DMS153 treated with DMSO at 0.1 percent for 48 hours (cell line): ENCODE results near the gene KIAA0825.

ENCODE experiments used
- DNase-seq: peaks from one replicate; lab custom pipeline; 2025; ENCODE audit not compliant: unreplicated experiment; lab: John Stamatoyannopoulos, UW

KIAA0825 gene

DNA sequence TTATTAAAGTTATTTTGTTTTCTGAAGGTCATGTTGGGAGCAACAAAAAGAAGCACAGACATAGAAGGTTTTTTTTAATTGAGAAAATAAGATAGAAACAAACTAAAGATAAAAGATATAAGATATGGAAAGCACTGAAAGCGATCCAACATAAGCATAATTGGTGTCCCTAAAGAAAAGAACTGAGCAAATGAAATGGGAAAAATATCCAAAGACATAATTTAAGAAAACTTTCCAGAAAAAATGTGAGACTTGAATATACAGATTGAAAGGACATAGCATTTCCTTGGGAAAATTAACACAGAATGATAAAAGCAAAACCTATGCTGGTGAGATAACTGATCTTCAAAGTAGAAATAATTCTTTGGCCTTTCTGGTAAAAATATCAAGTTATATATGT, 289.3 kb downstream of the KIAA0825 start:
- no peak for DNase-seq

DNA sequence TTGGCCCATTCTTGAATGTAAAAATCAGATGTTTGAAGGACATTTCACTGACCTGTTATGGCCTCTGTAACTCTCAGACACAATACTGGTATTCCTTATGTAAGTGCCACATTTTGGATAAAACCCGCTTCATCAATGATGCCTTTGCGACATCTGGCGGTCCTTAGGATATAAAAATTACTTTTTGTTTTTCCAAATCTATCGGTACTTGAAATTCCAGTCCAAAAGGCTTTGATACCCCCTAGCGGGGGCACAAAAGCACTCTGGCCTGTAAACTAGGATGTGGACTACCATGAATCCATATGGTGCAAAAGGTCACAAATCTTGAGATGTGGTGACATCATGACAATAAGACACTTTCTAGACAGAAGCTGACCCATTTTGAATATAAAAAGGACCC, 291.8 kb downstream of the KIAA0825 start:
- no peak for DNase-seq

DNA sequence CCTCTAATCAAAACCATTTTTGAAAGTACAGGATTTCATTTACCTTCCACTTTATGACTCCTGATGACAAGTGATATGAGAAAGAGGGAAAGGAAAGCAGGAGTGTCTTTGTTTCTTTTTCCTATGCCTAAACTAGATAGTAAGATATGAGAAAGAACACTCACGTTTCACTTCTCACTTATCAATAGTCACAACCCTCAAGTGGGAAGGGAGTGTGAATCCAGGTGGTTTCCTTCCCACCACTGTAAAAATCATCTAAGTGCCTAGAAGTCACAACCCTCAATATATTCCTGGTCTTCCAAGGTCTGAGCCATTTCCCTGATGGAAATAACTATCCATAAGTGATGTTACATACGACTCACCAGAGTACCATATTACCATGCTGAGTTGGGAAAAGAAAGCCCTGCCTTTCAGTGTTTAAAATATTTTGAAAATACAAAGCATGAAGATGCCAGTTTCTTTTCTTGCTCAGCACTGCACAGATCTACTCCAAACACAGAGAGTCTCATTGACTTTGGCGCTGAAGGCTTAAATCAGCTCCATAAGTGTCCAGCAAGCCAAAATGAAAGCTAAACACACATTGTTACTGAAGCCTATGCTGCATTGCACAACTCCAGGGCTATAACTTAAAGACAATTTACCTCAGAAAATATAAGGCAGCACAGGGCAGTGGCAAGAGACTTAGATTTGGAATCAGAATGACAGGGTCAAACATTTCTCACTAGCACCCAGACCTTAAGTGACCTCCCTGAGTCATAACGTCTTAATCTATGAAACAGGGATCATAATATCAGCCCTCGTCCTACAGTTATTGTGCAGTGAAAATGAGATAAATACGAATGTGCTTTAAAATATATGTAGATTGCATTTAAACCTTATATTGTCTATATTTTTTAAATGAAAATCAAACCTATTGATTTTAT, 301.2 kb downstream of the KIAA0825 start:
- no peak for DNase-seq

DNA sequence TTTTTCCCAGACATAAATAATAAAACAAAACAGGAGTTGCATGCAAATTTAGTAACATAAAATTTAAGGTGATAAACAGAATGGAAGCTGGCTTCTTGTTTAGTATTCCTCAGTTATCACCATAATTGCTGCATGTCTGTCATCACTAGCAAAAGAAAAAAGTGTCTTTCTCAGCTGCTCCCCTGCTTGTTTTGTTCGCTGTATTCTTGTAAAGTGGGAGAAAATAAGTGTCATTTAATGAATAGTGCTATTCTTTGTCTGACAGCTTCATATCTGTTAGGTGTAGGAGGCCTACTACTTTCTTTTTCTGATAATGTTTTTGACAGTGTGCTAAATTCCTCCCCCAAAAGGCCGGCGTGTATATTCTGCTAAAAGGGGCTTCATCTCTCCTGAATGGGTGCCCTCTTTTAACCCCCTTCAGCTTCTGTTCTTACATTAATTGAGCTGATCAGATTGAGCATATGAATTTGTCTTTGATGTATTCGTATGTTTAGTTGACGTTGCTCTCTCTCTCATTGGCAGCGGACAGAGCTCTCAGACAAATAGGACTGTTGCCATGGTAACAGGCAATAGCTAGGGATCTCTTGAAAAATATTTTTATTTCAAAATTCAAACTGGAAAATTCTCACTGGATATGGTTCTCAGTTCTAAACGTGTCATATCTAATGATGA, 303.8 kb downstream of the KIAA0825 start:
- DNase-seq: no peak

DNA sequence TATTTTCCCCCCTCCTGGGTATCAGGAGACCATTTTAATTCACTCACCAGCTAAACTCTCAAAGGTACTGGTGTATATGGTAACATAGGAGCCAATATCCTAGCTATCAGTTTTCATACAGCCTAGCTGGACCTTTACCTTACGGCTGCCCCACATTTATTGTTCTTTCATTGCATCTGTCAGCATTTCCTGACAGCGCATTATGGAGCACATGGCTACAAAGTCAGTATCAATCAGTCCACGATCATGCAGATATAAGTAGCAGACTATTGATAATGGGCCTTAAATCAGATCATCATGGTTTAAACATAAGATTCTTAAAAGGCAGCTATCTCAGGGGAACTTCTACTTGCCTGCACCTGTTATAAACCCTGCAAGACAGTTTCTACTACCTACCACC, 304.7 kb downstream of the KIAA0825 start:
- no peak for DNase-seq

DNA sequence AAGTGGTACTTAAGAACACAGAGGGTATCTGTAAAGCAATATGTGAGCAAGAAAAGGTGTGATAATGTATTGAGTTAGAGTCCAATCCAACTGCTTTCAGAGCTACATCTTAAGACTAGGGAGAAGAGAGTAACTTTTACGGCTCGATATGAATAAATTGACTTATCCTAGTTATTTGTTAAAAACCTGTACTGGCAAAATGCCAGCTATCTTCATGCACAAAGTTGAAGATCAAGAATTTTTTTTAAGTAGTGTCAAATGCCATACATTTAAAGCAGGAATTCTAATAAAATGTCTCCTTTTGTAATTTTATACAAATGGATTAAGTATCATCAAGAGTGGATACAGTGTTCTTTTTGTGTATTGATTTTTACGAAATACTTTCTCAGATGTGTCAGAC, 305.2 kb downstream of the KIAA0825 start:
- no peak for DNase-seq

DNA sequence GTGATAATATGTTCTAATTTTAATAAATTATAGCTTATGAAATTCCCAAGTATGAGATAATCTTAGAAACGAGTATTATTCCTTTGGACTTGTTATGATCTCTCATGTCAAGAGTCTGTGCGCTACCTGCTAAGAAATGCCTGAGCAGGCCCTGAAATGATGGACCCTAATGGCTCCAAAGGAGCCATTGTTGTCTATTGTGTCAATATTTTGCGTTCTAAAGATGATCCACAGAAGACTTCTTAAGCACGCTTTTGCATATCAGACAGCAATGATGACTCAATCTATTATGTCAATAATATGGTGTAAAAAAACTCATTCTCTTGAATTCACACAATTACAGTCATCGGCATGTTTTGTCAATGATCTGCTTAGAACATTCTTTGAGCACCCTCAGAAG, 306.1 kb downstream of the KIAA0825 start:
- no peak for DNase-seq

DNA sequence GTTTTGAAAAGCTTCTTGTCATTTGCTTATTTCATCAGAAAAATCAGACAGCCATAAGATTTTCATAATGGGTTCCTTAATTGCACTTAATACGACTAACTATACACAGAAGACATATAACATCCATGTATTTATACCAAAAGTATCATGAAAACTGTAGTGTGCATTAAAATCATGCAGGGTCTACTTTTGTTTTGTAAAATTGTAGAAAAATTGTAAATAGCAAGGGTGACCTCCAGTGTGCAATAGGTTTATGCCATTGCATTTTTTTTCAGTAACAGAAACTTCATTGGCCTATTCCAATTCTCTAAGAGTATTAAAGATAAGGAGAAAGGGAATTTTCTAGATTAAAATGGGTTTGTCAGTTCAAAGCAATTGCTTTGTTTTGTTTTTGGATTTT, 307.6 kb downstream of the KIAA0825 start:
- no peak for DNase-seq

DNA sequence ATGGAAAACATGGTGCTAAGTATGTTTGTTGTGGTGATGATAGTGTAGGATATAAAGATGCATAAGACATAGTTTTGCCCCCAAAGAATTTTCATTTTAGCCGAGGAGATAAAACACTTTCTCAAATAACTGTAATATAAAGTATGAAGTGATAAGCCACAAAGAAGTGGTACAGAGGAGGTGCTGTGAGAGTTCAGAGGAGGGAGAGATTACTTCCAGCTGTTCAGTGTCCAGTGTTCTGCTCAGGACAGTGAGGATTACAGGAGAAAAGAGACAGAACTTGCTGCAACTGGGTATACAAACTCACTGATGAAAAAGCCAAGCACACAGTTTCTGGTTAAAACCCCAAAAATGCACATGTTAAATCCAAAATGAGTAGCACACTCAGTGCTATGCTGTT, 309.3 kb downstream of the KIAA0825 start:
- no peak for DNase-seq

DNA sequence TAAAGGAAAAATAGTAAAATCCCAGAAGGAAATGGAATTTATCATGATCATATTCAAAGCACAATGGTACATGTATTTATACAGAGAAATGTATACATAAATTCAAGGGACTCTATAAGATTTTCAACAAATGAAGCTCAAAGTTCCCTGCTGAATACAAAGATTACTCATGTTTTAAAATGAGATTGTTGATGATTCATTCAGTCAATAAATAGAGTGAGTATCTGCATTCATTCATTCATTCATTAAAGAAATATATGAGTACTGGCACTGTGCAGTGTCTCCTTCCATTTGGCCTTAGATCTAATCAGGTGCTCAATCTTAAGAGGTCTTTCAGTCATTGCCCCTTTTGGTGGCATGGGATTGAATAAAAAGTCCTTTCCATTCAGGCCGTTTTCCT, 310.0 kb downstream of the KIAA0825 start:
- DNase-seq: no peak

DNA sequence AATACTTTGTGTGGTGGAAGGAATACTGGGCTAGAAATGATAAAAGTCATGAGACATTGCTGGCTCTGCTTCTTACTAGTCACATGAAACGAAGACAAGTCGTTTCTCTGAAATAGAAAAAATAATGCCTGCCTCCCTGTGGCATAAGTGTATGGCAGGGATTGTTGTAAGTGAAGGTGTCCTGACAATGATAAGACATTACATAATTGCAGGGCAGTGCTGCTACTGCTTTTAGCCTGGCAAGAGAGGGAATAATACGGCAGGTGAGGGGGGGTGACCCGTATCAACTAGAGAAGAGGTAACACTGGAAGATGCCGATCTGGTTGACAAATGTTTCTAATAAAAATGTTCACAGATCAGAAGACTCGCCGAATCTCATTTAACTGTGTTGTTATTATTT, 314.3 kb downstream of the KIAA0825 start:
- no peak for DNase-seq

DNA sequence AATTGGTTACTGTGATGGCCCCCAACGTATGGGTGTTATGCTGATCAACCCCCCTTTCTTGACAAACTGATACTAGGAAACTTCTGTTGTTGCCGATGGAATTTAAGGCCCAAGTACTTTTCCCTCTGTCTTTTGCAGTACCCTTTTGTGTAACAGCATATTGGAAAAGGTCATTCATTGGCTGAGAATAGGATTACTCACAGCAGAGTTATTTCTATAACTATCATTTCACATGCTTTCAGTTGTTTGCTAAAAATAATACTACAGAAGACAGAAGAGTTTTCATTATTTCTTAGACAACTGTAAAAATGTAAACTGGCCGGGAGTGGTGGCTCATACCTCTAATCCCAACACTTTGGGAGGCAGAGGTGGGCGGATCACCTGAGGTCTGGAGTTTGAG, 329.5 kb downstream of the KIAA0825 start:
- DNase-seq: no peak

DNA sequence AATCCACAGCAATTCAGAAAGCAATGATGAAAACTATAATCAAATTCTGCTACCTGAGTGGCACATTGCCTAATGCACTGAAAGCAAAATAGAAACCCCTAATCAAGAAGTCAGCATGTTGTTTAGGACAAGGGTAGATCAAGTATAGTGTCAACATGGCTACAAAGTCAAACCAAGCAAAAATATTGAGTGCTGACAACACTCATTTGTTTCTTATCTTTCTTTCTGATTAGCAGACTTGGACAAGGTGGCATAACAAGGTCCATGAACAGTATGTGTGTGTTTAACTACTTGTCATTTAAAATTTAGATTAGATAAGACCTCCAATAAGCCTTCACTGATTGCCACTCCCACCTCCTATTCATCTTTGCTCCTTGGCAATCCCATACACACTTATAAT, 332.4 kb downstream of the KIAA0825 start:
- DNase-seq: no peak

DNA sequence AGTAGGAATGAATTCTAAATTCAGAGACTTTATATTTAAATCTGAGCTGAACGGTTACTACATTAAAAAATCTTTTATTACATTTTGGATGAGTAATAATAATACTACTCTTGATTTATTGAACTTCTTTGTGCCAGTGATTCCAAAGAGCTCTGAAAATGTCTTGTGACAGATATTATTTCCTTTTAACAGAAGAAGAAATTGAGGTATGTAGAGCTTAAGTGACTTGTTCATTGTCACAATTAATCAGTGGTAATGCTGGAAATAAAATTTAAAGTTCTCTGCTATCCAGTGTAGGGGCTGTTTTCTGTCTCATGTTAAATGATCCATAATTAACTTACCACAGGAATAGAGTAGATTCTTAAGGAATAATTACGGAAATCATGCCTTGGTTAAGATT, 335.3 kb downstream of the KIAA0825 start:
- DNase-seq: no peak

DNA sequence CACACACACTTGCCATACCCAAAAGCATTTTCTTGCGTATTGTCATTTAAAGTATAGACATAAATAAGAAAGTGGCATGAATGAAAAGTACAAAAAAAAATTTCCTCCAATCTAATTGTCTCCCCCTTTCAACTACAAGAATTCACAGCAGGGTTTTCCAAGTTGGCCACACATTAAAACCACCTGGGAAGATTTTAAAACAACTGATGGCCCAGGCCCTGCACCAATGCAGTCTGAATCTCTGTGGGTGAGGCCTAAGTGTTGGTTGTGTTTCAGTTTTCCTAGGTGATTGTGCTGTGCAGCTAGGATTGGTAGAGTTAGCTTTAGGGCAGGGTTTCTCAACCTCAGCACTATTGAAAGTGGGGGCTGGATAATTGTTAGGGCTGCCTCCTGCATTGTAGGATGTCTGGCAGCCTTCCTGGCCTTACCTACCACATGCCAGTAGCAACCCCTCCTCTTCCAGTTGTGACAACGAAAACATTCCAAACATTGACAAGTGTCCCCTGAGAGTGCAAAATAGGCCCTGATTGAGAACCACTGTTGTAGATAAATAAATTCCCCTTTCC, 337.1 kb downstream of the KIAA0825 start:
- DNase-seq: no peak

DNA sequence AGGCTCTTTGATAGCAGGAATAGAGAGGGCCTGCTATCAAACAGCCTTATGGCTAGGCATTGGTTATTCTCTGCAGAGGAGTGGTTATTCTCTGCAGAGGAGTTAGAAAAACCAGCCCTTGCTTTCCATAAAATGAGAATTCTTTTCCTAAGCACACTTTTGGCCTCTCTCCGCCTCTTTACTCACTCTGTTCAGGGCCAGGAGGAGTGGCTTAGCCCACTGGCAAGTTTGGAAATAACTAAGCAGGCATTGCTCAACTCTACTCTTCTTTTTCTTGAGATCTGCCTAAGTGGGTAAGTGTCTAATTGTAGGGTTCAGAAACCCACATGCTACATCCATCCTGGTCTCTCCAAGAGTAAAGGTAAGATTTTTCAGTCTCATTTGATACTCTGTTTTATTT, 341.7 kb downstream of the KIAA0825 start:
- no peak for DNase-seq

DNA sequence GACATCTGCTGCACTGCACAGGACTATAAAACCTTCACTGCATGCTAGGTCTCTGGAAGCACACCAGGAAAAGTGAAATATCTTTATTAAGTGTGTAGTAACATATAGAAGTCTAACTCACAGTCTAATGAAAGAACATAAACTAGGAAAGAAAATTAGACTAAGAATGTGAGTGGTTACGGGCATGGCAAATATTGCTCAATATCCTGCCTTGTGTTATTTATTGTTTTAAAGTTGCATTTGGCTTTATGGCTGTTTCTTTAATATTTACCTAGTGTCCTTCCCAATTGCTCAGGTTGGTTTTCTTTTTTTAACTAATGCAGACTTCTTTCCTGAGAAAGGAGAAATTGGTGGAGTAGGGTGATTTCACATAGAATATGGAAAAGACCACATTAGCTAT, 342.4 kb downstream of the KIAA0825 start:
- DNase-seq: no peak

DNA sequence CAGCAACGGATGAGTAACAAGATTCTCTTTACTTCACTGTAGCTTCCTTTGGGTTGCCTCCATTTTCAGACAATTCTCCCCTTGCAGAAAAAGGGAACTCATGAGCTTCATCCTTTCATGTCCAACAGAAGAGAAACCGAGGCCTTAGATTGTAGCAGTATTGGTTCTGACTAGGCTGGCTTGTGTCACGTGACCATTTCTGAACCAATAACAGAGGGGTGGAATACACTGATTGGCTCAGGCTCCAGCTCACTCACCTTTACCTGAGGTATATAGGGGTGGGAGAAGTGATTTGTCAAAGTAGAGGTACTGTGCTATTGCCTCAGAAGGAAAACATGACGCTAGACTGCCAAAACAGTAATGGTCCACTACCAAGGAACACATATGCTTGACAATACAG, 343.7 kb downstream of the KIAA0825 start:
- no peak for DNase-seq

DNA sequence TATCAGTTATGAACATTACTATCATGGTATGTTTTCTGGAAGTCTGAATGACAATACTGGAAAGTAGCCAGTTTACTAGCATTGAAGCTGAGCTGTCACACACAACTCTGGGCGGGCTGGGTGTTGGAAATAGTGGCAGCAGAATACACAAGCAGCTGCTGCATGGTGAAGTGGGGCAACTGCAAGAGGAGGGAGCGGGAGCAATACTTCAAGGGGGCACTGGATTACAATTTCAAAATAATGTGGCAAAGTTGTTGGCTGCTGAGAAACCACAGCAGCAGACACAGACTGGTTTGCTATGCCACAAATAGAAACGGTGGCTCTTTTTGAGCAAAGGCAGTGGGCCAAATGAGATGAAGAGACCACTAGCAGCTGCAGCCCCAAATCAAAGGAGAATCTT, 350.2 kb downstream of the KIAA0825 start:
- no peak for DNase-seq

DNA sequence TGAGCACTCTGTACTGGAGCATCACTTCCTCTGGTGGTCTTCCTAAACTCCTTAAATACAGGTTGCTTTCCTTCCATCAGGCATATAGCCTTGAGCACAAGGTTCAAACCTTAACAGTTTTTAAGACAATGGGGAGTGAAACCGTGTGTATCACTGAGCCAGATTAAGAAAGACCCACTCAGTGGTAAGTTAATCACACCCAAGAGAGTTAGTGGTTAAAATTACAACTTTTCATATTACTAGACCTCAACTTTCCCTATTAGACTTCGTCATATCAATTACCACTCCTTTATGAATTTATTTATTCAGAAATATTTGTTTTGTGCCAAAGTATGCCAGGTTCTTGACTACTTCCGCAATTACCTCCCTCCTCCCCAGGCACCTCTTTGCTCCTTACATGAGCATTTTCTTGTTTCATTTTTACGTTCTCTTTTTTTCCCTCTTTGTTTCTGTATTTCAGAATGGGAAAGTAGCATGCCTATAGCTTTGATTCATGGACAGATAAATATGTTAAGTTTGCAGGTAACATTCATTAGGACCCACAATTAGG, 351.0 kb downstream of the KIAA0825 start:
- no peak for DNase-seq

DNA sequence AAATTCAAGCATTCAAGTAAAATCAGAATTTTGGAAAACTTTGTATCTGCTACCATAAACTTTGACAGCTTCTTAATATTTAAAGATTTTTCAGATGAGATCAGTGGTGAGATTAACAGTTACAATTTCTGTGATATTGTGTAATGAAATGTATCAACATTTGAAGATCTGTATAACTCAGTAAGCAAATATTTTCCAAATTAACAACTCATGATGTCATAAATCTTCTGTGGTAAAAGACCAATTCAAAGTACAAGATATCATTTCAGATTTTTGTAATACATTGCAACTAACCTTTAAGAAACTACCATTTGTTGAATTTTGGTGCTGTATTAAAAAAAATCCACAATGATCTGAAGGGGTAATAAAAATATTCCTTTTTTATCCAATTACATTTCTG, 352.2 kb downstream of the KIAA0825 start:
- no peak for DNase-seq

DNA sequence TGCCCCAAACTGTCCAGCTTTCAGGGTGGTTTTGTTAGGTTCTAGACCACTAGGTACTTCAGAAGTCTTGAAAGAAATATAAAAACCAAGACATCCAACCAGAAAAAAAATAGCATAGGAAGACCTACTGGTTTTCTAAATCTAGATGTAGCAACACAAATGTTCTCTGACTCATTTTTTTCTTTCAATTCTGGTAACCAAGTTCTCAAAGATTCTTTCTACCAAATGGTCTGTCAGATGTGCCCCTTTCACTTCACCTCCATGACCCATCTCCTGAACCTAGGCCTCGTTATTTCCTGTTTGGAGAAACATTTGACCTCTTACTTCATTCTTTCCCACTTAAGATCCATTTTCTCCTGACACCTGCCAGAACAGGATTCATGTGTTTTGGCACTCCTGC, 355.3 kb downstream of the KIAA0825 start:
- DNase-seq: no peak
